GM12878 (cell line): ENCODE data around the gene KIF25. TPM values are rescaled to one million over a fixed set of nuclear protein-coding genes. Genes with fewer than 3 reads are reported as not detected.

Experiments
- ATAC-seq: fragments of 200-7000 bp; cut with Tn5 transposase; 3 replicates; pipeline ENCODE4 v1.9.1; 2020; ENCODE audit warnings: mild to moderate bottlenecking, moderate library complexity
- BruUV-seq: library from RNA; stranded (reverse); fragments of 400-500 nt; replicated peaks from 2 replicates; lab custom pipeline; 2021; lab: Mats Ljungman, UMichigan
- CTCF ChIA-PET: fragments of 300-600 bp; sonication (Branson Sonifier 250); formaldehyde crosslinking; extraction: SDS; loops from one replicate; lab custom pipeline; 2021; ENCODE audit warnings: inconsistent platforms; lab: Yijun Ruan, JAX
- POLR2A ChIA-PET: fragments of 350-600 bp; formaldehyde crosslinking; extraction: SDS; loops from one replicate; lab custom pipeline; 2021; ENCODE audit warnings: inconsistent platforms; lab: Charles Lee
- RAD21 ChIA-PET: fragments of 300-600 bp; sonication (Branson Sonifier 250); formaldehyde crosslinking; loops from one replicate; lab custom pipeline; 2023; ENCODE audit warnings: antibody characterized with exemption; ENCODE audit not compliant: unreplicated experiment; lab: Charles Lee
- SMC1A ChIA-PET: fragments of 300-600 bp; sonication (Branson Sonifier 250); formaldehyde crosslinking; loops from one replicate; lab custom pipeline; 2023; ENCODE audit not compliant: unreplicated experiment, uncharacterized antibody; lab: Charles Lee
- DNase-seq: peaks from one replicate; pipeline ENCODE4 v3.0.0-alpha.2; 2011; ENCODE audit warnings: low read depth, low spot score
- FAIRE-seq: peaks from 3 replicates; lab custom pipeline; 2011; peaks lifted over from hg19 to GRCh38; lab: Jason Lieb, UNC
- H2AFZ ChIP-seq: 2 replicates; pipeline ENCODE4 v1.6.0; 2011; ENCODE audit warnings: low read depth, low read length, control low read depth; ENCODE audit not compliant: control insufficient read depth
- H3K27ac ChIP-seq: 2 replicates; pipeline ENCODE4 v1.5.1; 2011; ENCODE audit warnings: control low read depth; ENCODE audit not compliant: control insufficient read depth, insufficient read depth
- H3K27me3 ChIP-seq, 2 experiments: replicated peaks in 1 of 2; 2 replicates each; pipeline versions ENCODE4 v1.6.0 to v1.6.1; 2011; ENCODE audit warnings: low read length in 1 of 2; ENCODE audit not compliant: control insufficient read depth in 2 of 2, insufficient read depth in 2 of 2
- H3K36me3 ChIP-seq, 2 experiments: 2 replicates each; pipeline ENCODE4 v1.5.1; 2011; ENCODE audit warnings: low read length in 1 of 2; ENCODE audit not compliant: control insufficient read depth in 2 of 2, insufficient read depth in 2 of 2
- H3K4me1 ChIP-seq: 2 replicates; pipeline ENCODE4 v1.6.1; 2011; ENCODE audit warnings: mild to moderate bottlenecking, low read length, moderate library complexity, mixed read lengths; ENCODE audit not compliant: control insufficient read depth, insufficient read depth
- H3K4me2 ChIP-seq: 2 replicates; pipeline ENCODE4 v1.6.0; 2011; ENCODE audit warnings: control low read depth; ENCODE audit not compliant: control insufficient read depth, insufficient read depth
- H3K4me3 ChIP-seq: fragments of 200-600 bp; sonication (generic); 2 replicates; pipeline ENCODE4 v1.5.1; 2016
- H3K79me2 ChIP-seq: 2 replicates; pipeline ENCODE4 v1.6.0; 2011; ENCODE audit warnings: low read length; ENCODE audit not compliant: control insufficient read depth, insufficient read depth
- H3K9ac ChIP-seq: 2 replicates; pipeline ENCODE4 v1.8.0; 2011; ENCODE audit warnings: low read length, control low read depth, mixed read lengths; ENCODE audit not compliant: control insufficient read depth, insufficient read depth
- H3K9me3 ChIP-seq: replicated peaks from 3 replicates; pipeline ENCODE4 v1.5.1; 2011; ENCODE audit warnings: mild to moderate bottlenecking, low read length; ENCODE audit not compliant: control insufficient read depth, insufficient read depth
- H4K20me1 ChIP-seq: 2 replicates; pipeline ENCODE4 v1.6.0; 2011; ENCODE audit not compliant: control insufficient read depth, insufficient read depth
- ASH2L ChIP-seq: fragments of 300-600, 200-600 bp; sonication (generic); IDR thresholded peaks from 2 replicates; pipeline ENCODE4 v1.6.1; 2017; ENCODE audit warnings: low read depth, mild to moderate bottlenecking, borderline replicate concordance
- CREM ChIP-seq: IDR thresholded peaks from 2 replicates; pipeline ENCODE4 v1.6.1; 2014; ENCODE audit warnings: antibody characterized with exemption, low read depth
- DPF2 ChIP-seq: fragments of 450-650 bp; IDR thresholded peaks from 2 replicates; pipeline ENCODE4 v1.6.1; 2017; ENCODE audit warnings: mild to moderate bottlenecking
- EED ChIP-seq: sonication (generic); IDR thresholded peaks from 2 replicates; pipeline ENCODE4 v1.6.1; 2016; ENCODE audit warnings: antibody characterized with exemption, low read depth
- EP300 ChIP-seq, 2 experiments: fragments of 150-350 bp in 1 of 2; IDR thresholded peaks; 2 replicates each; pipeline ENCODE4 v1.6.1; 2011 to 2012; ENCODE audit warnings: low read depth in 2 of 2, low read length in 2 of 2, borderline replicate concordance in 1 of 2, improper control_type of control experiment in 1 of 2, inconsistent platforms in 1 of 2; ENCODE audit not compliant: control insufficient read depth in 1 of 2
- ESRRA ChIP-seq: IDR thresholded peaks from 2 replicates; pipeline ENCODE4 v1.6.1; 2012; ENCODE audit warnings: mild to moderate bottlenecking, low read length, improper control_type of control experiment
- ETV6 ChIP-seq, 2 experiments: fragments of 450-650 bp in 1 of 2; IDR thresholded peaks in 1 of 2; conservative IDR thresholded peaks in 1 of 2; 2 replicates each; pipeline ENCODE4 v1.6.1; 2014; ENCODE audit warnings: antibody characterized with exemption in 1 of 2, borderline replicate concordance in 1 of 2, low read depth in 1 of 2, mild to moderate bottlenecking in 1 of 2, moderate library complexity in 1 of 2
- LARP7 ChIP-seq: fragments of 450-650 bp; IDR thresholded peaks from 2 replicates; pipeline ENCODE4 v1.6.1; 2017; ENCODE audit warnings: mild to moderate bottlenecking
- MEF2A ChIP-seq: IDR thresholded peaks from 2 replicates; pipeline ENCODE4 v1.6.1; 2011; ENCODE audit warnings: low read depth, mild to moderate bottlenecking, low read length, moderate library complexity; ENCODE audit not compliant: insufficient read depth
- MXI1 ChIP-seq: fragments of 150-350 bp; IDR thresholded peaks from 2 replicates; pipeline ENCODE4 v1.6.1; 2011; ENCODE audit warnings: low read depth, mild to moderate bottlenecking, inconsistent platforms, low read length, improper control_type of control experiment
- RBBP5 ChIP-seq: fragments of 200-600 bp; sonication (generic); conservative IDR thresholded peaks from 2 replicates; pipeline ENCODE4 v1.6.1; 2016
- TCF12 ChIP-seq: IDR thresholded peaks from 2 replicates; pipeline ENCODE4 v1.6.1; 2011; ENCODE audit warnings: low read depth, mild to moderate bottlenecking, low read length
- YBX1 ChIP-seq: fragments of 450-650 bp; IDR thresholded peaks from 2 replicates; pipeline ENCODE4 v1.6.1; 2016; ENCODE audit warnings: antibody characterized with exemption
- YY1 ChIP-seq: IDR thresholded peaks from 2 replicates; pipeline ENCODE4 v1.6.1; 2011; ENCODE audit warnings: low read depth, mild to moderate bottlenecking, low read length
- WGBS: methylation state at CpG from one replicate; pipeline ENCODE4 v1.1.6; 2016; ENCODE audit warnings: low lambda C conversion rate; ENCODE audit not compliant: insufficient replicate concordance, insufficient coverage; ENCODE audit errors: missing lambda C conversion rate; 5-methylcytosine and 5-hydroxymethylcytosine counted together
- in situ Hi-C: fragments of 300-500 bp; cut with MboI; formaldehyde crosslinking; loops from 9 replicates; pipeline ENCODE4 v1.14.3; 2018; ENCODE audit warnings: mixed read lengths
- intact Hi-C: fragments of 100-400 bp; cut with micrococcal nuclease; formaldehyde crosslinking; loops from one replicate; pipeline ENCODE4 v1.14.2; 2022; ENCODE audit not compliant: unreplicated experiment
- polyA plus RNA-seq, 11 experiments: library from polyadenylated mRNA; depleted of rRNA in 4 of 11; unstranded in 6 of 11; stranded (reverse) in 5 of 11; fragments of >200 nt; fragmentation: Nextera tagmentation in 4 of 11; fragmentation: Illumina TruSeq in 1 of 11; extraction: Ambion mirVana in 4 of 11; extraction: Trizol in 1 of 11; gene quantifications; 1 replicate in 1 of 11; 2 replicates in 10 of 11; pipeline versions ENCODE4 v1.2.1 to v1.2.3, GENCODE V29; 2011 to 2016; ENCODE audit warnings: inconsistent platforms in 2 of 11, missing spikeins in 2 of 11, low read depth in 1 of 11
- total RNA-seq, 4 experiments: library from RNA; depleted of rRNA in 3 of 4; stranded (reverse); fragments of >200 nt in 3 of 4; fragmentation: Illumina TruSeq in 1 of 4; extraction: Trizol in 1 of 4; gene quantifications; 2 replicates each; pipeline versions ENCODE4 v1.2.1 to v1.2.3, GENCODE V29; 2013 to 2021
- TF ChIP-seq, protein P1 (sequence below): fragments of 450-650 bp; IDR thresholded peaks from 2 replicates; pipeline ENCODE4 v1.6.1; 2017; ENCODE audit warnings: mild to moderate bottlenecking
- TF ChIP-seq, protein P2 (sequence below): fragments of 450-650 bp; IDR thresholded peaks from 2 replicates; pipeline ENCODE4 v1.6.1; 2016; ENCODE audit warnings: mild to moderate bottlenecking
- TF ChIP-seq, protein P3 (sequence below): IDR thresholded peaks from 2 replicates; pipeline ENCODE4 v1.6.1; 2011; ENCODE audit warnings: low read depth, low read length, improper control_type of control experiment, borderline replicate concordance
- TF ChIP-seq, protein P4 (sequence below): IDR thresholded peaks from 2 replicates; pipeline ENCODE4 v1.6.1; 2011; ENCODE audit warnings: borderline replicate concordance, low read depth, mild to moderate bottlenecking, moderate library complexity, mixed read lengths, low read length; ENCODE audit not compliant: insufficient read depth; ENCODE audit errors: extremely low read length

Gene KIF25
- total and polyA plus RNA-seq, 10 of the 15 experiments (the other 5 are each of a cell fraction or from before 2014, with no cell fraction given) = not detected

DNA sequence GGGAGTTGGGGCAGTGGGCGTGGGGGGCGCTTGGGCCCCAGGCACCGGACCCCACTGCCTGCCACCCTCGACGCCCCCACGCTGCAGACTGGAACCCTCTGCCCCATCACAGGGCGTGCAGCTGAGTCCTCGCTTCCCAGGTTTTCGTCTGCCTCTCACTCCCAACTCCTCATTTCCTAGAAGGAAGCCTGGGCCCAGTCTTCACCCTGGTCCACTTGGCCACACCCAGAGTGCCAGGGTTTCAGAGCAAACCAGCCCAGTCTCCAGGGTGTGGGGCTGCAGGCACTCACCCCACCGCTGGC lies 51.2 kb downstream of the KIF25 start:
- intact Hi-C loops = no loop called here
- H3K79me2 ChIP-seq = no peaks in the 10 kb centered on the region
- WGBS = 13% methylated on average over 4 of the region's 10 CpGs
- in situ Hi-C loops = no loop called here
- ChIA-PET POLR2A (interaction anchor here (0.6 kb wide), 1 partner anchor 837 kb away, joined by 6 read pairs; no protein-coding TSS in a partner anchor), SMC1A (no interaction called here), CTCF (no interaction called here), RAD21 (no interaction called here)
- H3K27ac ChIP-seq = no peak overlapping the region
- BruUV-seq = no TSS peak
- ATAC-seq (no peak), FAIRE-seq (no peak), DNase-seq (no peak)
- no peak overlapping the region for H2AFZ ChIP-seq
- H3K4me1 ChIP-seq = no peaks in the 10 kb centered on the region
- no peak for TF ChIP-seq EP300 (IDR thresholded peaks at IDR 0.05; ENCODE audit: borderline replicate concordance in 1 of 2, control insufficient read depth in 1 of 2, low read depth in 2 of 2, low read length in 2 of 2)
- no peak for TF ChIP-seq CREM
- no peak for TF ChIP-seq MXI1
- no peak for TF ChIP-seq RBBP5
- no peak for TF ChIP-seq YBX1
- no peak for TF ChIP-seq LARP7
- no peak for TF ChIP-seq ESRRA
- no peak for TF ChIP-seq YY1
- no peak for TF ChIP-seq MEF2A
- TF ChIP-seq, protein P1, sequence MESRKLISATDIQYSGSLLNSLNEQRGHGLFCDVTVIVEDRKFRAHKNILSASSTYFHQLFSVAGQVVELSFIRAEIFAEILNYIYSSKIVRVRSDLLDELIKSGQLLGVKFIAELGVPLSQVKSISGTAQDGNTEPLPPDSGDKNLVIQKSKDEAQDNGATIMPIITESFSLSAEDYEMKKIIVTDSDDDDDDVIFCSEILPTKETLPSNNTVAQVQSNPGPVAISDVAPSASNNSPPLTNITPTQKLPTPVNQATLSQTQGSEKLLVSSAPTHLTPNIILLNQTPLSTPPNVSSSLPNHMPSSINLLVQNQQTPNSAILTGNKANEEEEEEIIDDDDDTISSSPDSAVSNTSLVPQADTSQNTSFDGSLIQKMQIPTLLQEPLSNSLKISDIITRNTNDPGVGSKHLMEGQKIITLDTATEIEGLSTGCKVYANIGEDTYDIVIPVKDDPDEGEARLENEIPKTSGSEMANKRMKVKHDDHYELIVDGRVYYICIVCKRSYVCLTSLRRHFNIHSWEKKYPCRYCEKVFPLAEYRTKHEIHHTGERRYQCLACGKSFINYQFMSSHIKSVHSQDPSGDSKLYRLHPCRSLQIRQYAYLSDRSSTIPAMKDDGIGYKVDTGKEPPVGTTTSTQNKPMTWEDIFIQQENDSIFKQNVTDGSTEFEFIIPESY = no peak
- no peak for TF ChIP-seq ETV6 (conservative IDR thresholded peaks at IDR 0.05 in 1 of 2, IDR thresholded peaks at IDR 0.05 in 1 of 2; ENCODE audit: borderline replicate concordance in 1 of 2, low read depth in 1 of 2)
- TF ChIP-seq ASH2L = no peak
- TF ChIP-seq, protein P2, sequence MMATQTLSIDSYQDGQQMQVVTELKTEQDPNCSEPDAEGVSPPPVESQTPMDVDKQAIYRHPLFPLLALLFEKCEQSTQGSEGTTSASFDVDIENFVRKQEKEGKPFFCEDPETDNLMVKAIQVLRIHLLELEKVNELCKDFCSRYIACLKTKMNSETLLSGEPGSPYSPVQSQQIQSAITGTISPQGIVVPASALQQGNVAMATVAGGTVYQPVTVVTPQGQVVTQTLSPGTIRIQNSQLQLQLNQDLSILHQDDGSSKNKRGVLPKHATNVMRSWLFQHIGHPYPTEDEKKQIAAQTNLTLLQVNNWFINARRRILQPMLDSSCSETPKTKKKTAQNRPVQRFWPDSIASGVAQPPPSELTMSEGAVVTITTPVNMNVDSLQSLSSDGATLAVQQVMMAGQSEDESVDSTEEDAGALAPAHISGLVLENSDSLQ = no peak
- TF ChIP-seq, protein P3, sequence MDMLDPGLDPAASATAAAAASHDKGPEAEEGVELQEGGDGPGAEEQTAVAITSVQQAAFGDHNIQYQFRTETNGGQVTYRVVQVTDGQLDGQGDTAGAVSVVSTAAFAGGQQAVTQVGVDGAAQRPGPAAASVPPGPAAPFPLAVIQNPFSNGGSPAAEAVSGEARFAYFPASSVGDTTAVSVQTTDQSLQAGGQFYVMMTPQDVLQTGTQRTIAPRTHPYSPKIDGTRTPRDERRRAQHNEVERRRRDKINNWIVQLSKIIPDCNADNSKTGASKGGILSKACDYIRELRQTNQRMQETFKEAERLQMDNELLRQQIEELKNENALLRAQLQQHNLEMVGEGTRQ = no peak
- no peak for TF ChIP-seq EED
- no peak for TF ChIP-seq TCF12
- no peak for TF ChIP-seq DPF2
- TF ChIP-seq, protein P4, sequence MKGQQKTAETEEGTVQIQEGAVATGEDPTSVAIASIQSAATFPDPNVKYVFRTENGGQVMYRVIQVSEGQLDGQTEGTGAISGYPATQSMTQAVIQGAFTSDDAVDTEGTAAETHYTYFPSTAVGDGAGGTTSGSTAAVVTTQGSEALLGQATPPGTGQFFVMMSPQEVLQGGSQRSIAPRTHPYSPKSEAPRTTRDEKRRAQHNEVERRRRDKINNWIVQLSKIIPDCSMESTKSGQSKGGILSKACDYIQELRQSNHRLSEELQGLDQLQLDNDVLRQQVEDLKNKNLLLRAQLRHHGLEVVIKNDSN = no peak
- H3K9ac ChIP-seq = no peak overlapping the region
- H3K36me3 ChIP-seq = no peaks in the 10 kb centered on the region
- H3K27me3 ChIP-seq = no peaks in the 10 kb centered on the region
- H4K20me1 ChIP-seq = no peaks in the 10 kb centered on the region
- H3K4me2 ChIP-seq = no peak overlapping the region
- H3K9me3 ChIP-seq = no peaks in the 10 kb centered on the region
- no peak overlapping the region for H3K4me3 ChIP-seq
